GM21423 (cell line): ENCODE results near the gene SPATA9.
"Not testable (repeated sequence)": the region's sequence is repeated elsewhere in the genome, so short reads cannot be mapped to it uniquely, and the experiment has no call there.

Experiments used
- ATAC-seq: cut with Tn5 transposase; IDR thresholded peaks from one replicate; pipeline ENCODE4 v1.9.1; 2021; ENCODE audit warnings: mild to moderate bottlenecking, moderate library complexity; ENCODE audit not compliant: unreplicated experiment

The SPATA9 gene

DNA sequence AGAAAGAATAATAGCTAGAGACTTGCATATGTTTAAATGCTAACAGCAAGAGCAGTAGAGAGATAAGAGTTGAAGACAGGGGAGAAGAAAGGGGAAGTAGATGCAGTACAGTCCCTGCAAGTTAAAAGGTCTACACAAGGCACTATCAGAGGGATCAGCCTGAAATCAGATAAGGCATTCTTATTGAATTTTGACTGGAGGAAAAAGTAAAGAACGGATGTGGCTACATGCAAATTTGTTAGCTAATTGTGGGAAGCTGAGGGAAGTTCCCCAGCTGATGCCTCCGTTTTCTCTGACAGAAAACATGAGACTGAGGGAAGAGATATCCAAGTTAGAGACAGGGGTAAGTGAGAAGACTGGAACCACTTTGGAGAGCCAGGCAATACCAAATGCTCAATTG lies 35.4 kb upstream of the SPATA9 start:
- peak; percentile 89 for ATAC-seq

DNA sequence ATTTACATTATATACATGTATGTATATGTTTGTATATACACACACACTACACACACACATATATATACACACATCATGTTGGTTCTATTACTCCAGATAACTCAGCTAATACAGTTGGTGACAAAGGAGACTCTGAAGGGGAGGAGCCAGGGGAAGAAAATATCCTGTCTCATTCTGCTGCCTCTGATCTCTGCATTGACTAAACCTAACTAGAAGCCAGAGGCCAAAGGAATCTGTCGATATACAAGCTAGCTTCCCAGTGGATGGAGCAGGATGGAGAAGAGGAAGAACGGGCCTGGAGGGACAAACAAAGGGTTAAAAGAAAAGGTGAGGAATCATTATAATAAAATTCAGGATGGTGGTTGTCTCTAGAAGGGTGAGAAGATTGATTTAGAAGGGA lies 34.6 kb upstream of the SPATA9 start:
- ATAC-seq: no peak

DNA sequence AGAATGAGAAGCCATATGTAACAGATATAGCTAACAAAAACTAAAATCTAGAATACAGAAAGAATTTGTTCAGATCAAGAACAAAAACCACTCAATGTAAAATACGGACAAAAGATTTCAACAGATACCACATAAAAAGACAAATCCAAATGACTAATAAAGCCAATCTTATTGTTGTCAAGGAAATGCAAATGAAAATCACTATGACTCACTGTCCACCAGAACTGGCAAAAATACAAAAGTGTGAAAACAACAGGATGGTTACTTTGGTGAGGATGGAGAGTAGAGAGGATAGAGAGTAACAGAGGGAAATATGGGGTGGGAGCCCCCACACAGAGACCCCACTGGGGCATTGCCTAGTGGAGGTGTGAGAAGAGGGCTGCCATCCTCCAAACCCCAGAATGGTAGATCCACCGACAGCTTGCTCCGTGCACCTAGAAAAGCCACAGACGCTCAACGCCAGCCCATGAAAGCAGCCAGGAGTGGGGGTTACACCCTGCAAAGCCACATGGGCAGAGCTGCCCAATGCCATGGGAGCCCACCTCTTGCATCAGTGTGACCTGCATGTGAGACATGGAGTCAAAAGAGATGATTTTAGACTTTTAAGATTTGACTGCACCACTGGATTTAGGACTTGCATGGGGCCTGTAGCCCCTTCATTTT lies 33.1 kb upstream of the SPATA9 start:
- ATAC-seq: no peak

DNA sequence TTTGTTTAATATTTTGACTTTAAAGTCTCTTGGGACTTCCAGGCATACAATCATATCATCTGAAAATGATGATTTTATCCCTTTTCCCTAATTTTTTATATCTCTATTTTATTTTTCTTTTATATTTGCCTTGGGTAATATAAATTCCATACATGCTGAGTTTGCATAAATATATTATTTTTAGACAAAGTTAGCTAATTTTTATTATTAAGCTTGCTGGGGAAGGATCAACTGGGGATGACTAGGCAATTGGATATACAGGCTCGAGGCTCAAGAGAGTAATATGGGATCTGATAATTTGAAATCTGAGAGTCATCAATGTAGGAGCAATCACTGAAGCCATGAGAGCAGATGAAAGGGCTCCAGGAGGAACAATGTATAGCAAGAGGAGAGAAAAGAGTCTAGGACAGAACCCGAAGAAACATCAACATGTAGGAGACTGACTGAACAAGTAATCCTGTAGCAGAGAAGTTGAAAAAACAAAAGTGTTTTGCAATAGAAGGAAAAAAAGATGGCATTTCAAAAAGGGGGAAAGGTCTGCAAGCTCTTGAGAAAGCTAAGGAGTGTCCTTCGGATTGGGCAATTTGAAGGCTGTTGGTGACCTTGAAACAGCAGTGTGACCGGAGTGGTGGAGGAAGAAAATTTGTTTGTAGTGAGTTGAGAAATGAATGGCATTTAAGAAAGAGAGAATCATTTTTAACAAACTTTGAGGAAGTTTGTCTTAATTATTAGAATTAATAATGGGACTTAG lies 31.3 kb upstream of the SPATA9 start:
- ATAC-seq: no peak

DNA sequence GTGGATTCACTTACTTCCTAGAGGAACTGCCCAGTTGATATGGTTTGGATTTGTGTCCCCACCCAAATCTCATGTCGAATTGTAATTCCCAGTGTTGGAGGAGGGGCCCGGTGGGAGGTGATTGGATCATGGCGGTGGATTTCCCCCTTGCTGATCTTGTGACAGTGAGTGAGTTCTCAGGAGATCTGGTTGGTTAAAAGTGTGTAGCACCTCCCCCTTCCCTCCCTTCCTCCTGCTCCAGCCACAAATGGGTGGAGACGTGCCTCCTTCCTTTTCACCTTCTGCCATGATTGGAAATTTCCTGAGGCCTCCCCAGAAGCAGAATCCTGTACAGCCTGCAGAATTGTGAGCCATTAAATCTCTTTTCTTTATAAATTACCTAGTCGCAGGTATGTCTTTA lies 30.5 kb upstream of the SPATA9 start:
- ATAC-seq: not testable (repeated sequence)

DNA sequence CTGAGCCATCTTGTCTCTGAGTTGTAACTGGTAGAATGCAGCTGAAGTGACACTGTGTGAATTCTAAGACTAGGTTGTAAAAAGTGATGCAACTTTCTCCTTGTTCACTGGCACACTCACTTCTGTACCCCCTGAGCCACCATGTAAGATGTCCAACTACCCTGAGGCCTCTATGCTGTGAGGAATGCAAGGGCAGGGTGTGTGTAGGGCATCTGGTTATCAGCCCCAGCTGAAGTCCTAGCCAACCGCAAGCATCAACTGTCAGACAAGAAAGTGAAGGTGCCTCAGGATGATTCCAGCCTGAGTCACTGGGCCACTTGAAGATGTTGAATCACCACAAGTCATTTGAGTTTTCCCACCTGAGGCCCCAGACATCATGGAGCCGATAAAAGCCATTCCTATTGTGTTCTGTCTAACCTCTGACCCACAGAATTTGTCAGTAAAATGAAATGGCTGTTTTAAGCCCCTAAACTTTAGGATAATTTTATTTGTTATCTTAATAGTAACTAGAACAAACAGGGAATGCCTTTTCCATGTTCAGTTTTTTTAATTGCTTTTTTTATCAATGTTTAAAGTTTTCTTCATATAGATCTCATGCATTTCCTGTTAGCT lies 29.7 kb upstream of the SPATA9 start:
- no peak for ATAC-seq

DNA sequence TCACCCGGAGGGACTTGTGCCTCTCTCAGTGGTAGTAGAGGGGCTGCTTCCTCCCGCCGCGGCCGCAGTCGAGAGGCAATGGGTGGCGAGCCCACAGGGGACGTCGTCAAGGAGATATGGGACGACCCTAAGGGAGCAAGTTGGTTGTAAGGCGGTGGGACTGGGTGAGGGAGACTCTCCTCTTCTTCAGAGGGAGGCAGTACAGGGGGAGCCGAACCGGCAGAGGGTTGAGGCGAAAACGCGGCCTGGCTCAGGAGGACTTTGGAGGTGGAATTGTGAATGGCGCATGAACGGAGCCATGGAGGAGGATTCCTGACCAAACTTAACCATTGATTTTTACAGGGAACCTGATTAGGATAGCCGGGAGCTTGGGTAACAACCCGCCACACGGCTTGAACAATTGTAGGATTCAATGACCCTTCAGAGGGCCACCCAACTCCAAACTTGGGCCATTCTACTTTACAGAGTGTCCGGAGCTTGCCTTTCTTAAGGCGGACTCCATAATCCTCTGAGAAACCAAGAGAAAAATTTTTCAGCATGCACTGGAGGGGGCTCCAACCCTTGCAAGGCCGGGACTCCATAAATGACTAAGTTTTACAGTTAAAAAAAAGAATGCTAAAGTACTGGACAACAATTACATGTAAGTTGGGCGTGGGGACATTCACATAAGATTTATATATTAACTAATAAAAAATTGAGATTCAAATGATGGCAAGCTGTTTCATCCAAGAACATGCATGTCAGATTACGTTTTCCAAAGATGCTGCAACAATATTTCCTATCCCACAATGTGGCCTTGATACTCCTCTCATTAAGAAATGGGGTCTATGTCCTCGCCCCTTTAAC lies 28.9 kb upstream of the SPATA9 start:
- ATAC-seq: no peak

DNA sequence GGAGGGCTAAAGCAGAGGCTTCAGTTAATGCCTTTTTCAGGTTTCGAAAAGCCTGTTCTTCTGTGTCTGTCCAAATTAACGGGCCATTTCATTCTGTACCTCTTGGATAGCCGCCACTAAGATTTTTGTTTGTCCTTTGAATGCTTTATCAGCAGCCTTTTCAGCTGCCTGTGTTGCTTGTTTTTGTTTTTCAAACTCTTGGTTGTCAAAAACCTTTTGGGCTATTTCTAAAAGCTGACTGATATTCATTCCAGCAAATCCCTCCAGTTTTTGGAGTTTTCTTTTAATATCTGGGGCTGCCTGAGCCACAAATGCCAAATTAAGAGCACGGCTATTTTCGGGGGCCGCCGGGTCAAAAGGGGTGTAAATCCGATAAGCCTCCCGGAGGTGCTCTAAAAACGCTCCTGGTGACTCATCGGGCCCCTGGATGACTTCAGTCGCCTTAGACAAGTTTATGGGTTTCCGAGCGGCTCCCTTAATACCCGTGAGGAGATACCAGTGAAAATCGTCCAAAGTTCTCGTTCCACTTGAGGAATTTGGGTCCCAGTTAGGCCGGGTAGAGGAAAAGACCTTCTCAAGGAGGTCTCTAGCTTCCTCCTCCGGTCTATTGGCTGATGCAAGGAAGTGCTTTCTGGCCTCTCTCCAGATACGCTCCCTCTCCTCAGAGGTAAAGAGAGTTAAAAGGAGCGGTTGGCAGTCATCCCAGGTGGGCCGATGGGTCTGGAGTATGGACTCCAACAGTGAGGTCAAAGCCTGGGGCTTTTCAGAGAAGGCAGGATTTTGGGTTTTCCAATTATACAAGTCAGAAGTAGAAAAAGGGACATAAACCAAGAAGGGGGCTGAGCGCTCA lies 28.1 kb upstream of the SPATA9 start:
- ATAC-seq: not testable (repeated sequence)

DNA sequence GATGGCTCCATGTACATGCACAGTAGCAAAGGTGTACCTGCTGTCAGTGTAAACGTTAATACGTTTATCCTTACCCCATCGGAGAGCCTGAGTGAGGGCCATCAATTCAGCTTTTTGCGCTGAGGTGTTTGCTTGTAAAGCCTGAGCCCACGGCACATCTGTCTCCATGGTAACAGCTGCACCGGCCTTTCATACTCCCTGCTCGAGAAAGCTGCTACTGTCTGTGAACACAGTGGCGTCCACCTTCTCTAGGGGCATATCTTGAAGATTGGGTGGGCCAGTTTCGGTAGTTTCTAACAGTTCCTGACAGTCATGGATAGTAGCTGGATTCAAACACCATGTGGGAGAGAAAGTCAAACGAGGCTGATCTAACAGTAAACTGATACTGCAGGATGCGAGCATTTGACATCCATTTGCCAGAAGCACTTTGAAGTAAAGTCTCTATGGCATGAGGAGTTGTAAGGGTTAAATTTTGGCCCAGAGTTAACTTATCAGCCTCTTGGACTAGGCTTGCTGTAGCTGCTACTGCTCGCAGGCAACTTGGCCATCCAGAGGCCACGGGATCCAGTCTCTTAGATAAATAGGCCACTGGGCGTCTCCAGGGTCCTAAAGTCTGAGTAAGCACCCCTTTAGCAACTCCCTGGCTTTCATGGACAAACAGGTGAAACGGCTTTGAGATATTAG lies 27.3 kb upstream of the SPATA9 start:
- no peak for ATAC-seq

DNA sequence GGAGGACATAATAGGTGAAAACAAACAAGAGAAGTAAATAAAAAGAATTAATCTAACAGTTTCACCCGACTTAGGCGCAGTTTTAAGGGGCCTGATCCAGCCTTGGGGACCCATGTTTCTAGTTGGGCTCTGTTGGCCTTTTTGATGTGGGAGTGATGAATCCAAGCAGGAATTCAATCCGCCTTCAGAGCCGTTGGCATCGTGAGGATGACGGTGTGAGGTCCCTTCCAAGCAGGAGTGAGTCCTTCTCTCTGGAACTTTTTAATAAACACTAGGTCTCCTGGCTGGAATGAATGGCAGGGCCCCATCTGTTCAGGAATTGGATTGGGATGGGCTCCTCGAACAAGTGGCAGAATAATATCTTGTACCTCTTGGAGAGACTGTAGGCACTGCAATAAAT lies 26.1 kb upstream of the SPATA9 start:
- no peak for ATAC-seq

DNA sequence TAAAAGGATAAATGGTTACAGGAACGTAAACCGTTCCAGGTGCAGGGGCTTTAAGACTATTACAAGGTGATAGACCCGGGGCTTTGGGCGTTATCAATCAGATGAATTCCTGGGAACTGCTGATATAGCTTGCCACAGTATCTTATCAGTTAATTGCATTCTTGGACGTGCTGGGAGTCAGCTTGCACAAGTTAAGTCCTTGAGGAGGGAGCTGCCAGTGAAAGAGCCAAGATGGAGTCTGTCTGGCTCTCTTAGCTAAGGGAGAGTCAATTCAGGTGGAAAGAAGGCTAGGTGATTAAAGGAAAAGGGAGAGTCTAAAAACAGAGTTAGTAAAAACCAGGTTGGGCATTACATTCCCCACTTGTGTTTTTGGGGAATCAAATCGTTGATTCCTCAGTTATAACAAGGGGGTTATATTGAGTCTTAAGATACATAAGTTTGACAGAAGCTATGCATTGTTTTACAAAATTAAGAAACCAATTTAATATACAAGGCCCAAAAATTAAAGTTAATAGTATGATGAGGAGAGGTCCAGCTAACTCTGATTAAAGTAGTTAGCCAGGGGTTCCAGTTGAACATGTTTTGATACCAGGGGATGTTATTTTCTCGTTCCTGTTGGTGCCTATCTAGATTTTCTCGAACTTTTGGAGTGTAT lies 24.9 kb upstream of the SPATA9 start:
- not testable (repeated sequence) for ATAC-seq

DNA sequence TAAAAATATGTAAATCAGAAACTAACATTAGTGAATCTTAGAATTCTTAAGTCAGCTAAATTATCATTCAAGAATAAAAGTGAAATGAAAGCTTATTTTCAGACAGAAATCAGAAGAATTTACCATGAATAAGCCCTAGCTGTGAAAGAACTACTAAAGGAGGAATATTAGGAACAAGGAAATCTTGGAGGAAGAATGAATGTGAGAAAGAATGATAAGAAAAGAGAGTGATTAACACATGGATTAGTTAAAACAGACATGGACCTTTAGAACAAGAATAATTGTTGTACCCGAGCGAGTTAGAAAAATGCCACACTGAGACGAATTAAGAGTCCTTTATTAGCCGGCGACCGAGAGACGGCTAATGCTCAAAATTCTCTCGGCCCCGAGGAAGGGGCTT lies 24.3 kb upstream of the SPATA9 start:
- ATAC-seq: no peak

DNA sequence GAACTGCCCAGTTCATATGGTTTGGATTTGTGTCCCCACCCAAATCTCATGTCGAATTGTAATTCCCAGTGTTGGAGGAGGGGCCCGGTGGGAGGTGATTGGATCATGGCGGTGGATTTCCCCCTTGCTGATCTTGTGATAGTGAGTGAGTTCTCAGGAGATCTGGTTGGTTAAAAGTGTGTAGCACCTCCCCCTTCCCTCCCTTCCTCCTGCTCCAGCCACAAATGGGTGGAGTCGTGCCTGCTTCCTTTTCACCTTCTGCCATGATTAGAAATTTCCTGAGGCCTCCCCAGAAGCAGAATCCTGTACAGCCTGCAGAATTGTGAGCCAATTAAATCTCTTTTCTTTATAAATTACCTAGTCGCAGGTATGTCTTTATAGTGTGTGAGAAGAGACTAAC lies 23.4 kb upstream of the SPATA9 start:
- ATAC-seq: not testable (repeated sequence)

DNA sequence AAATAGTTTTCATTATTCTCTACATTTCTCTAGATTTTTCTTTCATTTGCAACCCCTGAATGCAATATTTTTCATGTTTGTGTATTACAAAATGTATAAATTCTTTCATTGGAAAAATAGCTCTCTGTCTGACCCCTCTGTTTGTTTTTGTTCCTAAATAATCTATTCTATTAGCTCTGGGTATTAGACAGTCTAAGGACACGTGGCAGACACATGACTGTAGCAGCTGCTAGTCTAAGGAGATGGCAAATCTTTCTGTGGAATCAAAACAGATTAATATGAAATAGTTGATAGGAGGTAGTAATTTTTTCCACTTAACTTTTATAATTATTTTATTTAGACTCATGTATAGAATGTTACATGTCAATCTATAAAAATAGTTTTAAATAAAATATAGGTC lies 21.4 kb upstream of the SPATA9 start:
- no peak for ATAC-seq

DNA sequence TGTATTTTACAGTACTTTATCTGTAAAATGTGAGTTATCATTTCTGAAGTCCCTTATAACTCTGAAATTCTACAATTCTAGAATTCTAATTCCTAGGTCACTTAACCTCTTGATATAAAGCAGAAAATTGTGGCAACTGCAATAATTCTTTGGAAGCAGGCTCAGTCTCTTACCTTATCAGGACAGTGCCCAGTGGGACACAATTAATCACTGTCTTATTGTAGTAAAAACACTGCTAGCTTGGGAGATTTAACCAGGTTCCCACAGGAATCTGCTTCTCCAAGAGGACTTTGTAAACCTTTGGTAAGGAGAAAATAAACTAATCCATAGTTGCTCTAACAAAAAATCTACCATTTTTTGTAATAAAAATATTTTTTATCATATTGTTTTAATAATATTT lies 18.3 kb upstream of the SPATA9 start:
- ATAC-seq: no peak

DNA sequence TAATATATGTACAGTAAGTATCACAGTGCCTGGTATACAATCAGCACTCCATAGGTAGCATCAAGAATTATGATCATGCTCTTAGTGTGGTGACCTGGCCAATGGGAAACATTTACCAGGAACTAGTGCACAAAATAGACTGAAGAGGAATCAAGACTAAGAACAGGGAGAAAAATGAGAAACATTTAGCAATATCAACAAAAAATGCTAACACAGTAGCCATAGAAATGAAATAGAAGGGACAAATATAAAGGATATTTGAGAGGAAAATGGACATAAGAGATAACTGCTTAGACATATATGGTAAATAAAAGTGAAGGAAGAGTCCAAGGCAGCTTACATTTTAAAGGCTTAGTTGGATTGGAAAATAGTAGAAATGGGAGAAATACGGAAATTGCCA lies 16.5 kb upstream of the SPATA9 start:
- no peak for ATAC-seq

DNA sequence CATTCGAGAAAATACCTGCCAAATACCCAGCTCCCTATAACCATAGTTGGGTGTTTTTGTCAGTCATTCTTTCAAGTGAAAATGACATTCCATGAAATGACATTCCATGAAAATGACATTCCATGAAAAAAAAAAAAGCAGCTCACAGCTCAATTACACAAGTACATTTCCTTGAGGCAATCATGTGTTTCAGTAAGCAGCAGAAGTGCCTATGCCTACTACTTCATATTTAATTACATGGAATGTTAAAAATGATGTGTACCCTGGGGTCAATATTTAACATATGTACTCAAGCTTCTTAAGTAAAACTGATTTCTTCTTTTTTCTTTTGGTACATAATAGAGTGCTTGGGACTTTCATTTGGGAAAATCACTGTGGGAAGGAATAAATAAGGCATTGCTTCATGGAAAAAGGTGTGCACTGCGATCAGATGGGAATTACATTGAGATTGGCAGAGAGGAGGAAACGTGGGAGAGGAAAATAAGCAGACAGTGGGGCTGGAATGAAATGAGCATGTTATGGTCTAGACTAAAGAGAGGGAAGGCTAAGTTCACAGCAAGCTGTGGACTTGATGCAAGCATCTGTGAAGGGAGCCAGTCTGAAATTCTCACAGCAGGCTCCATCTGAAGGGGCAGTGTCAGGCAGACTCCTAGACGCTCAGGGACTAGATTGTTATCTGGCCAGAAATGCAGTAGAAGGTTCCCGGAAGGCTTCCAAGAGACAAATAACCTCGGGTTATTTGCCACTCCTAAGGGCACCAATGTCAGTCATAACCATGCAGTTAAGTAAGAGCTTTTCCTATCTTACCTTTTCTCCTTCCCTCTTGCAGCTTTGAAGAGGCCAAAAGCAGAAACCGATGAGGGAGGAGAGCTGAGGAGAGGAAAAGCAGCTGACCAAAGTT lies 15.2 kb upstream of the SPATA9 start:
- no peak for ATAC-seq

DNA sequence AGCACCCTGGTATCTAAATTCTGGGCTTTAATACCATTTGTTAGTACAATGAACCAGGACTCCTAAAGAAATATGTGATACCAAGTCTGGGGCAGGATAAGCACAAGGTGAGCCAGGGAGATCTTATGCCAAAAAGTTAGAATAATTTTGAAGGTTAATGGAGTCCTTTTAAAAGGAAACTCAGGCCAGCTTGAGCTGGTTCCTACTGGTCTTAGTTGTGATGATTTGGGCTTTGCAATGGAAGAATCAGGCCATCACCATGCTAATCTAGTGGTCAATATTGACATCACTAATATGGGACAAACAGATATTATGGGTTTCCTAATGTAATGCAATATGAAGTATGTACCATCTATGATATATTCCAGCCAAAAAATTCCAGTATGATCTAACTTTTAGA lies 7.5 kb upstream of the SPATA9 start:
- no peak for ATAC-seq
